Right lobe of liver (tissue), 6 donors: ENCODE measurements around the gene LRRTM2. TPM values are rescaled to one million over a fixed set of nuclear protein-coding genes. Genes with fewer than 3 reads are reported as not detected.

Experiments
- ATAC-seq, 4 donors: fragments of 200-7000 bp; cut with Tn5 transposase; one replicate each; pipeline ENCODE4 v1.9.1; 2020; ENCODE audit warnings: mild to moderate bottlenecking in 4 of 4, moderate library complexity in 4 of 4
- DNase-seq, 3 donors: peaks; one replicate each; pipeline ENCODE4 v3.0.0-alpha.2; 2020
- H3K27ac ChIP-seq, 3 donors: fragments of 200-600 bp; one replicate each; pipeline ENCODE4 v1.8.0; 2022
- H3K27me3 ChIP-seq, 2 donors: fragments of 200-600 bp; one replicate each; pipeline ENCODE4 v1.8.0; 2022
- H3K36me3 ChIP-seq, 4 donors: fragments of 200-600 bp; sonication (generic) in 1 of 4; one replicate each; pipeline versions ENCODE4 v1.5.1 to v1.8.0; 2017 to 2022; ENCODE audit warnings: control low read depth in 1 of 4
- H3K4me1 ChIP-seq, 4 donors: fragments of 200-600 bp; sonication (generic) in 1 of 4; one replicate each; pipeline versions ENCODE4 v1.5.1 to v1.8.0; 2017 to 2022; ENCODE audit warnings: control low read depth in 1 of 4
- H3K4me3 ChIP-seq, 3 donors: fragments of 200-600 bp; one replicate each; pipeline ENCODE4 v1.8.0; 2022
- H3K9me3 ChIP-seq, 4 donors: fragments of 200-600 bp; sonication (generic) in 1 of 4; one replicate each; pipeline versions ENCODE4 v1.5.1 to v1.8.0; 2017 to 2022; ENCODE audit warnings: control low read depth in 1 of 4
- CTCF ChIP-seq, 4 donors: fragments of 200-600 bp in 3 of 4; fragments of 450-650 bp in 1 of 4; IDR thresholded peaks; one replicate each; pipeline versions ENCODE4 v1.5.1 to v1.8.0; 2016 to 2022; ENCODE audit warnings: antibody characterized with exemption in 4 of 4, mild to moderate bottlenecking in 2 of 4
- POLR2A ChIP-seq: fragments of 450-650 bp; IDR thresholded peaks from one replicate; pipeline ENCODE4 v1.6.1; 2017; ENCODE audit warnings: antibody characterized with exemption, mild to moderate bottlenecking
- WGBS: methylation state at CpG from one replicate; pipeline ENCODE4 v1.1.6; 2018; ENCODE audit warnings: low coverage, low lambda C conversion rate; ENCODE audit not compliant: insufficient coverage; ENCODE audit errors: missing lambda C conversion rate; 5-methylcytosine and 5-hydroxymethylcytosine counted together
- intact Hi-C, 2 donors: fragments of 100-400 bp; cut with DNase I; formaldehyde crosslinking; loops; one replicate each; pipeline versions ENCODE4 v1.11.2 to v1.14.1; 2022
- total RNA-seq, 6 experiments: library from RNA; depleted of rRNA in 2 of 6; stranded (reverse); fragments of >200 nt in 2 of 6; fragmentation: NEBNext Ultra II Directional in 3 of 6; extraction: Animal tissue kit (Norgen Biotek cat#: 25700) in 3 of 6; gene quantifications; one replicate each; pipeline versions ENCODE4 v1.1.0 to v1.2.4, GENCODE V29; 2016 to 2023
- donor health status: DM: no; HTN: yes; CAD: no.
- donor health status: DM: no; HTN: no; CAD: no.
- donor health status: DM: no; HTN: no; CAD: no.
- donor health status: DM: no; HTN: yes; CAD: no.
- donor health status: DM: no; HTN: yes; CAD: no.

The LRRTM2 gene
- total RNA-seq, 6 experiments from 2014 or later: 0.06 to 0.53 (median 0.17) TPM; not detected in 1

- WGBS: 47% methylated on average over 5 of the region's 5 CpGs
- Histone ChIP-seq H3K36me3 (peaks cover 0 to 20% (median 7%) of the 10 kb centered on the region in 4 donors), H3K4me1 (peaks cover 0 to 13% (median 0%) of the 10 kb centered on the region in 4 donors), H3K27me3 (no peaks in the 10 kb centered on the region), H3K9me3 (no peaks in the 10 kb centered on the region), H3K4me3 (no peak overlapping the region), H3K27ac (no peak overlapping the region)
- TF ChIP-seq POLR2A: no peak
- peak; percentile 25 to 59 (median 50) for TF ChIP-seq CTCF (IDR thresholded peaks at IDR 0.05)
- intact Hi-C loops: no loop called here
- DNase-seq (no peak), ATAC-seq (peak; percentile 40 to 65 (median 51))
These were observed 49.9 kb downstream of the LRRTM2 start for GRCh38 chr5:138824924-138825863.

DNA sequence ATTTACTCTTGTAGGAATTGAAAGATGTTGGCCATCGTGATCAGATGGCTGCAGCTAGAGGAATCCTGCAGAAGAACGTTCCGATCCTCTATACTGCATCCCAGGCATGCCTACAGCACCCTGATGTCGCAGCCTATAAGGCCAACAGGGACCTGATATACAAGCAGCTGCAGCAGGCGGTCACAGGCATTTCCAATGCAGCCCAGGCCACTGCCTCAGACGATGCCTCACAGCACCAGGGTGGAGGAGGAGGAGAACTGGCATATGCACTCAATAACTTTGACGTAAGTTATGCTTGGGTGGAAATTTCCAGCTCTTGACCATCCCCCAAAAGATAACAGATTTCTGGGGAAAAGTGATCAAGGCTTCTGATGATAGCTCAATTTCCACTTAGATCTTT is 50.6 kb downstream of the LRRTM2 start:
- DNase-seq (no peak), ATAC-seq (no peak)
- no peaks in the 10 kb centered on the region for H3K27me3 ChIP-seq
- H3K36me3 ChIP-seq: peaks cover 0 to 20% (median 7%) of the 10 kb centered on the region in 4 donors
- 75% methylated on average over 7 of the region's 7 CpGs for WGBS
- H3K4me3 ChIP-seq: no peak overlapping the region
- no peak overlapping the region for H3K27ac ChIP-seq
- H3K9me3 ChIP-seq: no peaks in the 10 kb centered on the region
- no peak for TF ChIP-seq CTCF (IDR thresholded peaks at IDR 0.05)
- TF ChIP-seq POLR2A: no peak
- intact Hi-C loops: no loop called here
- peaks cover 0 to 13% (median 0%) of the 10 kb centered on the region in 4 donors for H3K4me1 ChIP-seq

GRCh38 chr5:138820695-138821094 is 54.4 kb downstream of the LRRTM2 start:
- no peaks in the 10 kb centered on the region for H3K9me3 ChIP-seq
- peaks cover 0 to 13% (median 0%) of the 10 kb centered on the region in 4 donors for H3K4me1 ChIP-seq
- no peak for DNase-seq
- no peak overlapping the region for H3K27ac ChIP-seq
- intact Hi-C loops: no loop called here
- no peak for ATAC-seq
- TF ChIP-seq POLR2A: no peak
- no peak for TF ChIP-seq CTCF (IDR thresholded peaks at IDR 0.05)
- H3K27me3 ChIP-seq: no peaks in the 10 kb centered on the region
- no peak overlapping the region for H3K4me3 ChIP-seq
- peaks cover 0 to 3% (median 0%) of the 10 kb centered on the region in 4 donors for H3K36me3 ChIP-seq
- 79% methylated on average over 3 of the region's 3 CpGs for WGBS

GRCh38 chr5:138819081-138819480 is 56.1 kb downstream of the LRRTM2 start:
- H3K4me1 ChIP-seq: peaks cover 0 to 13% (median 0%) of the 10 kb centered on the region in 4 donors
- no peak overlapping the region for H3K4me3 ChIP-seq
- no CpG with 5 or more reads among the region's 4 CpGs for WGBS
- intact Hi-C loops: no loop called here
- TF ChIP-seq POLR2A (no peak), CTCF (IDR thresholded peaks at IDR 0.05) (no peak)
- ATAC-seq (no peak), DNase-seq (no peak)
- H3K27ac ChIP-seq: no peak overlapping the region
- no peaks in the 10 kb centered on the region for H3K36me3 ChIP-seq
- H3K27me3 ChIP-seq: no peaks in the 10 kb centered on the region
- H3K9me3 ChIP-seq: no peaks in the 10 kb centered on the region

Other genes starting within 250 kb of the LRRTM2 start
- 100 to 1,000 TPM; 101 to 192 (median 123) TPM for gene CTNNA1, start 121.9 kb downstream of the LRRTM2 start, total RNA-seq